ENCODE results near the gene CCDC159. TPM values are rescaled to one million over a fixed set of nuclear protein-coding genes. Genes with fewer than 3 reads are reported as not detected.

CCDC159 gene
- total RNA-seq, 1 donor from 2014 or later = 66.1 TPM

- no peak for DNase-seq (ENCODE audit: low spot score)
Measured at GRCh38 chr19:11390359-11390758, 44.0 kb downstream of the CCDC159 start.

GRCh38 chr19:11390933-11391680 is 44.8 kb downstream of the CCDC159 start:
- DNase-seq (ENCODE audit: low spot score) = no peak

- no peak for DNase-seq (ENCODE audit: low spot score)
Measured at GRCh38 chr19:11397089-11397610, 50.8 kb downstream of the CCDC159 start.

GRCh38 chr19:11399667-11400066 is 53.3 kb downstream of the CCDC159 start:
- DNase-seq (ENCODE audit: low spot score) = no peak

GRCh38 chr19:11400798-11401197 is 54.5 kb downstream of the CCDC159 start:
- DNase-seq (ENCODE audit: low spot score) = no peak

GRCh38 chr19:11401808-11402543 is 55.7 kb downstream of the CCDC159 start:
- DNase-seq (ENCODE audit: low spot score) = no peak

Other genes starting within 250 kb of the CCDC159 start
- gene SPC24, start 190.7 kb upstream of the CCDC159 start, total RNA-seq = 2.1 TPM
- gene KANK2, start 149.0 kb upstream of the CCDC159 start, total RNA-seq = 225 TPM
- gene ANGPTL8, start 106.9 kb upstream of the CCDC159 start, total RNA-seq = 0.95 TPM
- 102 TPM for gene DOCK6, start 84.0 kb upstream of the CCDC159 start, total RNA-seq
- not detected for gene TSPAN16, start 50.4 kb upstream of the CCDC159 start, total RNA-seq
- gene RAB3D, start 6.9 kb upstream of the CCDC159 start, total RNA-seq = 41.9 TPM
- gene TMEM205, start 251 bp upstream of the CCDC159 start, total RNA-seq = 136 TPM
- gene PLPPR2, start 8.9 kb downstream of the CCDC159 start, total RNA-seq = 34.2 TPM
- 4.9 TPM for gene SWSAP1, start 28.1 kb downstream of the CCDC159 start, total RNA-seq
- gene EPOR, start 37.8 kb downstream of the CCDC159 start, total RNA-seq = 17.8 TPM
- 72.0 TPM for gene RGL3, start 72.8 kb downstream of the CCDC159 start, total RNA-seq
- gene ODAD3, start 88.6 kb downstream of the CCDC159 start, total RNA-seq = 1.4 TPM
- gene PRKCSH, start 89.1 kb downstream of the CCDC159 start, total RNA-seq = 357 TPM
- gene ELAVL3, start 134.5 kb downstream of the CCDC159 start, total RNA-seq = 0.20 TPM
- 13.8 TPM for gene ZNF653, start 159.3 kb downstream of the CCDC159 start, total RNA-seq
- 52.9 TPM for gene ECSIT, start 182.6 kb downstream of the CCDC159 start, total RNA-seq
- 1,051 TPM for gene CNN1, start 192.3 kb downstream of the CCDC159 start, total RNA-seq
- gene ELOF1, start 212.7 kb downstream of the CCDC159 start, total RNA-seq = 53.8 TPM
- 18.0 TPM for gene ACP5, start 231.1 kb downstream of the CCDC159 start, total RNA-seq